ENCODE data around the gene SLC25A5.

- peak; percentile 83 for TF ChIP-seq CTCF (conservative IDR thresholded peaks at IDR 0.05)
- no peak for TF ChIP-seq EZH2 (IDR thresholded peaks at IDR 0.05; ENCODE audit: low read depth)
Measured at GRCh38 chrX:119512146-119512800, 44.0 kb downstream of the SLC25A5 start.

All from PC-9 (cell line).